ENCODE measurements around the gene NXPH2.

GRCh38 chr2:138732651-138733050 is 47.5 kb downstream of the NXPH2 start:
- TF ChIP-seq CTCF (IDR thresholded peaks at IDR 0.05; ENCODE audit: insufficient read depth, low read depth, low read length) (no peak), EZH2 (IDR thresholded peaks at IDR 0.05; ENCODE audit: insufficient read depth, low read length) (no peak)

All from astrocyte (in vitro differentiated cells and primary cell).